Adrenal gland (tissue), 5 donors: ENCODE results near the gene C3orf62.

Experiments
- CTCF ChIP-seq, 6 experiments: fragments of 450-650 bp in 4 of 6; fragments of 200-600 bp in 2 of 6; sonication (generic) in 1 of 6; IDR thresholded peaks; 1 replicate in 5 of 6; 2 replicates in 1 of 6; pipeline versions ENCODE4 v1.5.1 to v1.8.0; 2016 to 2021; ENCODE audit warnings: antibody characterized with exemption in 6 of 6, mild to moderate bottlenecking in 2 of 6, moderate library complexity in 1 of 6
- POLR2A ChIP-seq, 2 donors: fragments of 450-650 bp; IDR thresholded peaks; one replicate each; pipeline ENCODE4 v1.6.1; 2017; ENCODE audit warnings: antibody characterized with exemption in 2 of 2, mild to moderate bottlenecking in 2 of 2, moderate library complexity in 1 of 2
- donor health status: DM: no; HTN: no; CAD: no.

GRCh38 chr3:49305608-49306007 lies 28.6 kb upstream of the C3orf62 start:
- TF ChIP-seq POLR2A (IDR thresholded peaks at IDR 0.05) (no peak), CTCF (IDR thresholded peaks at IDR 0.05) (no peak)
